ENCODE data around the gene OR51B2.

GRCh38 chr11:5274395-5274794 lies 49.7 kb downstream of the OR51B2 start:
- TF ChIP-seq CTCF (IDR thresholded peaks at IDR 0.05; ENCODE audit: low read depth, low read length, missing input control) (no peak), EGR1 (IDR thresholded peaks at IDR 0.05; ENCODE audit: low read depth in 2 of 2) (no peak), ATF3 (IDR thresholded peaks at IDR 0.05) (no peak), JUND (IDR thresholded peaks at IDR 0.05) (no peak), RAD21 (IDR thresholded peaks at IDR 0.05) (no peak), GABPA (IDR thresholded peaks at IDR 0.05 in 1 of 2, conservative IDR thresholded peaks at IDR 0.05 in 1 of 2) (no peak), YY1 (IDR thresholded peaks at IDR 0.05) (no peak), MAX (IDR thresholded peaks at IDR 0.05) (no peak), SP1 (IDR thresholded peaks at IDR 0.05) (no peak), TAF1 (conservative IDR thresholded peaks at IDR 0.05) (no peak), NR2F2 (IDR thresholded peaks at IDR 0.05) (no peak)
- TF ChIP-seq, protein P1, sequence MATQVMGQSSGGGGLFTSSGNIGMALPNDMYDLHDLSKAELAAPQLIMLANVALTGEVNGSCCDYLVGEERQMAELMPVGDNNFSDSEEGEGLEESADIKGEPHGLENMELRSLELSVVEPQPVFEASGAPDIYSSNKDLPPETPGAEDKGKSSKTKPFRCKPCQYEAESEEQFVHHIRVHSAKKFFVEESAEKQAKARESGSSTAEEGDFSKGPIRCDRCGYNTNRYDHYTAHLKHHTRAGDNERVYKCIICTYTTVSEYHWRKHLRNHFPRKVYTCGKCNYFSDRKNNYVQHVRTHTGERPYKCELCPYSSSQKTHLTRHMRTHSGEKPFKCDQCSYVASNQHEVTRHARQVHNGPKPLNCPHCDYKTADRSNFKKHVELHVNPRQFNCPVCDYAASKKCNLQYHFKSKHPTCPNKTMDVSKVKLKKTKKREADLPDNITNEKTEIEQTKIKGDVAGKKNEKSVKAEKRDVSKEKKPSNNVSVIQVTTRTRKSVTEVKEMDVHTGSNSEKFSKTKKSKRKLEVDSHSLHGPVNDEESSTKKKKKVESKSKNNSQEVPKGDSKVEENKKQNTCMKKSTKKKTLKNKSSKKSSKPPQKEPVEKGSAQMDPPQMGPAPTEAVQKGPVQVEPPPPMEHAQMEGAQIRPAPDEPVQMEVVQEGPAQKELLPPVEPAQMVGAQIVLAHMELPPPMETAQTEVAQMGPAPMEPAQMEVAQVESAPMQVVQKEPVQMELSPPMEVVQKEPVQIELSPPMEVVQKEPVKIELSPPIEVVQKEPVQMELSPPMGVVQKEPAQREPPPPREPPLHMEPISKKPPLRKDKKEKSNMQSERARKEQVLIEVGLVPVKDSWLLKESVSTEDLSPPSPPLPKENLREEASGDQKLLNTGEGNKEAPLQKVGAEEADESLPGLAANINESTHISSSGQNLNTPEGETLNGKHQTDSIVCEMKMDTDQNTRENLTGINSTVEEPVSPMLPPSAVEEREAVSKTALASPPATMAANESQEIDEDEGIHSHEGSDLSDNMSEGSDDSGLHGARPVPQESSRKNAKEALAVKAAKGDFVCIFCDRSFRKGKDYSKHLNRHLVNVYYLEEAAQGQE (IDR thresholded peaks at IDR 0.05): no peak
